GM19238 (cell line): ENCODE results near the gene BAD.
A peak's percentile ranks its signal among the peaks of the same experiment; 100 is the strongest.
"Not testable (repeated sequence)": the region's sequence is repeated elsewhere in the genome, so short reads cannot be mapped to it uniquely, and the experiment has no call there.

Experiments
- DNase-seq: peaks from one replicate; pipeline ENCODE4 v3.0.0; 2011; ENCODE audit warnings: low spot score; ENCODE audit not compliant: insufficient read length

Gene BAD

DNA sequence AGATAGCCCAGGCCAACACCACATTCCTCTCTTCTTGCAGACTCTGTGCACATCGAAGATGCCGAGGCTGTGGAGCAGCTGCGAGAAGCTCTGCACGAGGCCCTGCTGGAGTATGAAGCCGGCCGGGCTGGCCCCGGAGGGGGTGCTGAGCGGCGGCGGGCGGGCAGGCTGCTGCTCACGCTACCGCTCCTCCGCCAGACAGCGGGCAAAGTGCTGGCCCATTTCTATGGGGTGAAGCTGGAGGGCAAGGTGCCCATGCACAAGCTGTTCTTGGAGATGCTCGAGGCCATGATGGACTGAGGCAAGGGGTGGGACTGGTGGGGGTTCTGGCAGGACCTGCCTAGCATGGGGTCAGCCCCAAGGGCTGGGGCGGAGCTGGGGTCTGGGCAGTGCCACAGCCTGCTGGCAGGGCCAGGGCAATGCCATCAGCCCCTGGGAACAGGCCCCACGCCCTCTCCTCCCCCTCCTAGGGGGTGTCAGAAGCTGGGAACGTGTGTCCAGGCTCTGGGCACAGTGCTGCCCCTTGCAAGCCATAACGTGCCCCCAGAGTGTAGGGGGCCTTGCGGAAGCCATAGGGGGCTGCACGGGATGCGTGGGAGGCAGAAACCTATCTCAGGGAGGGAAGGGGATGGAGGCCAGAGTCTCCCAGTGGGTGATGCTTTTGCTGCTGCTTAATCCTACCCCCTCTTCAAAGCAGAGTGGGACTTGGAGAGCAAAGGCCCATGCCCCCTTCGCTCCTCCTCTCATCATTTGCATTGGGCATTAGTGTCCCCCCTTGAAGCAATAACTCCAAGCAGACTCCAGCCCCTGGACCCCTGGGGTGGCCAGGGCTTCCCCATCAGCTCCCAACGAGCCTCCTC lies 31.4 kb upstream of the BAD start:
- DNase-seq: not testable (repeated sequence)

DNA sequence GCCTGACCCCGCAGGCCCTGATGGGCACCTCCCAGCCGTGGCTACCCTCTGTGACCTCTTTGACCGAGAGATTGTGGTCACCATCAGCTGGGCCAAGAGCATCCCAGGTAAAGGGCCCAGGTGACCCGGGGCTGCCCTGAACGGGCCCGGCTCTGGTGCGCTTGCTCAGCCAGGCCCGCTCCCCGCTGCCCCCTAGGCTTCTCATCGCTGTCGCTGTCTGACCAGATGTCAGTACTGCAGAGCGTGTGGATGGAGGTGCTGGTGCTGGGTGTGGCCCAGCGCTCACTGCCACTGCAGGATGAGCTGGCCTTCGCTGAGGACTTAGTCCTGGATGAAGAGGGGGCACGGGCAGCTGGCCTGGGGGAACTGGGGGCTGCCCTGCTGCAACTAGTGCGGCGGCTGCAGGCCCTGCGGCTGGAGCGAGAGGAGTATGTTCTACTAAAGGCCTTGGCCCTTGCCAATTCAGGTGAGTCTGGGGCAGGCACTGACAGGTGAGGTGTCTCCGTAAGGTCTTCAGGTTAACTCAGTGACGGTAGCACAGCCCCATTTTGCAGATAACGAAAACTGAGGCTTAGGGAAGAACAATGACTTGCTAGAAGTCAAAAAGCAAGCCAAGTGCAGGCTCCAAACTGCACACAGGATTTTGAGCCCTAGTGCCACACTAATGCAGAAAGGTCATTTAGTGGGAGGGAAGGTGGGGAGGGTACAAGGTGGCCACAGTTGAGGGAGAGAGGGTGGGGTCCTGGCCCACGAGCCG lies 30.5 kb upstream of the BAD start:
- no peak for DNase-seq

DNA sequence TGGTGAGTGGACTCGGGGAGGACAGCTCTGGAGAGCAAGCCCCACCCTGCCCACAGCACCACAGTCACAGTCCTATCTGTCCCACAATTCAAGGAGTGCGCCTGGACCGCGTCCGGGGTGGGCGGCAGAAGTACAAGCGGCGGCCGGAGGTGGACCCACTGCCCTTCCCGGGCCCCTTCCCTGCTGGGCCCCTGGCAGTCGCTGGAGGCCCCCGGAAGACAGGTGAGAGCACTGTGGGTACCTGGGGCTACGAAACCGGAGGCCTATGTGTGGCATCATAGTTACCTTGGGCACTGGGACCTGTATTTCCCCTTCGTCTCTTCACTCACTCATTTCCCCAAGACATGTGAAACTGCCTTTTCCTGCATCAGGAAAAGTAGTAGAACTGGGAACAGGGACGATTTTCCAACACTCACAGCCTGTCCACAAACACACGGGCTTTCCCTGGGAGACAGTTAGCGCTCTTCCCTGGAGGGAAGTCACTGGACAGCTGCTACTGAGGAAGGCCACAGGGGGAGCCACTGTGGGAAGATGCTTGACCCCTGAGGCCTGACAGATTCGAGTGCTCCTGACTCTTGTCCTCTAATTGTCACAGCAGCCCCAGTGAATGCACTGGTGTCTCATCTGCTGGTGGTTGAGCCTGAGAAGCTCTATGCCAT lies 29.8 kb upstream of the BAD start:
- DNase-seq: no peak

GRCh38 chr11:64313491-64314145 lies 29.2 kb upstream of the BAD start:
- DNase-seq: no peak

DNA sequence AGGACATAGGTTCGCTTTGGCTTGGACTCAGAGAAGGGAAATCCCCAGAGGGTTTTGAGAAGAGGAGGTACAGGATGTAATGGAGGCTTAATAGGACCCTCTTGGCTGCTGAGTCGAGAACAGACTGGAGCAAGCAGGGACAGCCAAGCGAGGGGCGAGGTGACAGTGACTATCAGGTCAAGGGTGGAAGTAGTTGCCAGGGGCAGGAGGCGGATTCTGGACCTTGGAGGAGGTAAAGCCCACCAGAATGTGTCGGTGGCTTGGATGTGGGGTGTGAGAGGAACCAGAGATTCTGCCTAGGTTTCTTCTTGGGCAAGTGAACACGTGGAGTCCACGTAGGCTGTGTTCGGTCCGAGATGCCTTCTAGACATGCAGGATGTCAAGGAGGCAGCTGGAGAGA lies 28.5 kb upstream of the BAD start:
- DNase-seq: no peak

- DNase-seq: not testable (repeated sequence)
These were observed 23.3 kb upstream of the BAD start for GRCh38 chr11:64307795-64308194.

- no peak for DNase-seq
These were observed 22.6 kb upstream of the BAD start for GRCh38 chr11:64306876-64307622.

- DNase-seq: no peak
These were observed 22.1 kb upstream of the BAD start for GRCh38 chr11:64306563-64306875.

GRCh38 chr11:64305691-64306562 lies 21.5 kb upstream of the BAD start:
- no peak for DNase-seq

- peak; percentile 98 for DNase-seq
These were observed 20.7 kb upstream of the BAD start, which contains the start of gene ESRRA for GRCh38 chr11:64305075-64305690. Gene ESRRA (plus strand): TSS chr11:64305524. CDS start chr11:64307180, 1,656 bp downstream.

- peak; percentile 93 for DNase-seq
These were observed 20.0 kb upstream of the BAD start for GRCh38 chr11:64304316-64305072.

GRCh38 chr11:64304032-64304315 lies 19.5 kb upstream of the BAD start:
- no peak for DNase-seq

DNA sequence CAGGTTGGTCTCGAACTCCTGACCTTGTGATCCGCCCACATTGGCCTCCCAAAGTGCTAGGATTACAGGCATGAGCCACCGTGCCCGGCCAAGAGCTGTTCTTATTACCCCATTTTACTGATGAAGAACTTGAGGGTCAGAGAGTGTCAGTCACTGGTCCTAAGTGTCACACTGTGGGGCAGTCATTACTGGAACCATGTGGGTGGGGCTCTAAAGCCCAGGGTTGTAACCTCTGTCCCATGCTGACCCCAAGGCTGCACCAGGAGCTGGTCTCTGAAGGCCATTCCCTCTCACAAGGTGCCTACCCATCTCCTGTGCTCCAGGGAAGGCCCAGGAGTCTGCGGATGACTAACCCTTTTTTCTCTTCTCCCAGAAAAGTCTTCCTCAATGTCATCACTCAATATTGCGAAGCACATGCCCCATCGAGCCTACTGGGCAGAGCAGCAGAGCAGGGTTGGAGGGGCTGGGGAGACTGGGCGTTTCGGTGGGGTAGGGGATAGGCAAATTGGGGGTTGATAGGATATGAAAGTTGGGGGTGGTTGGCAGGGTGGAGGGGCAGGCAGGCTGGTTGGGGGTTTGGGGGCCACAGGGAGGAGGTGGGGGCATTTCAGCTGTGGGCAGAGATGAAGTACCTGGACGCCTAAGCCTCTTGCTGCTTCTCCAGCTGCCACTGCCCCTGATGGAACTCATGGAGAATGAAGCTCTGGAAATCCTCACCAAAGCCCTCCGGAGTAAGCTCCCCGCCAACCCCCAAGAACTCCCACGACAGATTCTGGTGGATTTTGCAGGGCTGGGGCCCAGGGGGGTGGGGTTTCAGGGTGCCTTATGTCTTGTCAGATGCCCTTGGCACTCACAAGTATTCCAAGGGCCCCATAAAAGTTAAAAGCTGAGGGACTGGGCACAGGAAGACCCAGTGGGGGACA lies 18.9 kb upstream of the BAD start:
- no peak for DNase-seq

- no peak for DNase-seq
These were observed 15.6 kb upstream of the BAD start, which contains the start of gene CATSPERZ for GRCh38 chr11:64299847-64300648. Gene CATSPERZ (plus strand): TSS chr11:64300358. CDS start chr11:64300411, 53 bp downstream.

- no peak for DNase-seq
These were observed 14.7 kb upstream of the BAD start for GRCh38 chr11:64298966-64299846.
